OCI-LY1 (cell line): ENCODE measurements around the gene TCTN3.

Source experiments
- H2AFZ ChIP-seq: fragments of 200-600 bp; sonication (generic), shearing (Covaris generic); 2 replicates; pipeline ENCODE4 v1.6.0; 2014; ENCODE audit warnings: antibody characterized with exemption, mild to moderate bottlenecking, low read length
- H3F3A ChIP-seq: fragments of 200-600 bp; sonication (generic), shearing (Covaris generic); 2 replicates; pipeline ENCODE4 v1.6.0; 2014; ENCODE audit warnings: mild to moderate bottlenecking, antibody characterized with exemption, low read length, moderate library complexity; ENCODE audit not compliant: insufficient read depth
- H3K27ac ChIP-seq: fragments of 200-600 bp; sonication (generic); 2 replicates; pipeline ENCODE4 v1.5.1; 2014; ENCODE audit warnings: low read length, mixed run types, mild to moderate bottlenecking, low read depth; ENCODE audit not compliant: poor library complexity, severe bottlenecking
- H3K27me3 ChIP-seq: fragments of 200-600 bp; sonication (generic); 2 replicates; pipeline ENCODE4 v1.6.0; 2014; ENCODE audit warnings: antibody characterized with exemption, mild to moderate bottlenecking, low read length, moderate library complexity; ENCODE audit not compliant: insufficient read depth
- H3K36me3 ChIP-seq: fragments of 200-600 bp; sonication (generic); 2 replicates; pipeline ENCODE4 v1.6.1; 2014; ENCODE audit warnings: mild to moderate bottlenecking, antibody characterized with exemption, low read length, moderate library complexity, mixed read lengths; ENCODE audit not compliant: insufficient read depth
- H3K4me1 ChIP-seq: fragments of 200-600 bp; sonication (generic); 2 replicates; pipeline ENCODE4 v1.5.1; 2014; ENCODE audit warnings: mild to moderate bottlenecking, low read length, moderate library complexity; ENCODE audit not compliant: insufficient read depth, severe bottlenecking
- H3K4me2 ChIP-seq: fragments of 200-600 bp; sonication (generic), shearing (Covaris generic); 2 replicates; pipeline ENCODE4 v1.6.1; 2014; ENCODE audit warnings: low read length
- H3K4me3 ChIP-seq: fragments of 200-600 bp; sonication (generic); 2 replicates; pipeline ENCODE4 v1.5.1; 2014; ENCODE audit warnings: low read length, low read depth, mild to moderate bottlenecking, mixed read lengths; ENCODE audit not compliant: poor library complexity, severe bottlenecking
- H3K79me2 ChIP-seq: fragments of 200-600 bp; shearing (Covaris generic); 2 replicates; pipeline ENCODE4 v1.6.1; 2016; ENCODE audit warnings: mixed run types, low read length, mixed read lengths; ENCODE audit not compliant: insufficient read depth
- H3K9ac ChIP-seq: fragments of 200-600 bp; sonication (generic), shearing (Covaris generic); 2 replicates; pipeline ENCODE4 v1.6.1; 2014; ENCODE audit warnings: mild to moderate bottlenecking, low read length, mixed read lengths
- H3K9me2 ChIP-seq: fragments of 200-600 bp; sonication (generic), shearing (Covaris generic); 2 replicates; pipeline ENCODE4 v1.6.1; 2014; ENCODE audit warnings: low read depth, mild to moderate bottlenecking, low read length, mixed read lengths
- H3K9me3 ChIP-seq: fragments of 200-600 bp; shearing (Covaris generic); 2 replicates; pipeline ENCODE4 v1.6.1; 2014; ENCODE audit warnings: low read length, mixed read lengths
- H4K20me1 ChIP-seq: fragments of 200-600 bp; sonication (generic), shearing (Covaris generic); 2 replicates; pipeline ENCODE4 v1.6.0; 2016; ENCODE audit warnings: mild to moderate bottlenecking, low read length; ENCODE audit not compliant: insufficient read depth
- CTCF ChIP-seq: fragments of 200-600 bp; sonication (generic), shearing (Covaris generic); IDR thresholded peaks from 2 replicates; pipeline ENCODE4 v1.5.1; 2017; ENCODE audit warnings: mild to moderate bottlenecking, antibody characterized with exemption, low read length, moderate library complexity, mixed read lengths
- EZH2 ChIP-seq: fragments of 200-600 bp; sonication (generic), shearing (Covaris generic); IDR thresholded peaks from 2 replicates; pipeline ENCODE4 v1.8.0; 2017; ENCODE audit warnings: borderline replicate concordance, mixed run types, mild to moderate bottlenecking, antibody characterized with exemption, low read length, moderate library complexity, mixed read lengths

Gene TCTN3

GRCh38 chr10:95693668-95694534, at the start of gene TCTN3:
TCTN3 (minus strand) TSS chr10:95693927; CDS start chr10:95693899, 28 bp downstream.
- TF ChIP-seq CTCF = peak; percentile 80
- TF ChIP-seq EZH2 = no peak
- Histone ChIP-seq H3K4me1 (peaks cover 18% of the 10 kb centered on the region), H3K9me2 (no peaks in the 10 kb centered on the region), H4K20me1 (no peaks in the 10 kb centered on the region), H3K27ac (no peak within 1 kb of the TSS), H3K4me2 (peak within 1 kb of the TSS; percentile 89), H3K4me3 (peak within 1 kb of the TSS; percentile 98), H3K27me3 (no peaks in the 10 kb centered on the region), H3F3A (no peaks in the 10 kb centered on the region), H2AFZ (0 out of 2 replicates have a peak within 1 kb of the TSS, but pooled peaks have one; percentile 37), H3K9ac (peak within 1 kb of the TSS; percentile 92), H3K9me3 (no peaks in the 10 kb centered on the region), H3K36me3 (no peaks in the 10 kb centered on the region), H3K79me2 (no peaks in the 10 kb centered on the region)

- Histone ChIP-seq H3K9ac (no peak overlapping the region), H3K9me2 (no peaks in the 10 kb centered on the region), H4K20me1 (no peaks in the 10 kb centered on the region), H2AFZ (no peak overlapping the region), H3K79me2 (no peaks in the 10 kb centered on the region), H3F3A (no peaks in the 10 kb centered on the region), H3K9me3 (no peaks in the 10 kb centered on the region), H3K27ac (no peak overlapping the region), H3K4me2 (no peak overlapping the region), H3K36me3 (no peaks in the 10 kb centered on the region), H3K4me3 (no peak overlapping the region), H3K27me3 (no peaks in the 10 kb centered on the region), H3K4me1 (no peaks in the 10 kb centered on the region)
- TF ChIP-seq EZH2 = no peak
- no peak for TF ChIP-seq CTCF
Measured at GRCh38 chr10:95742962-95743535, 49.3 kb upstream of the TCTN3 start.

- no peak overlapping the region for H2AFZ ChIP-seq
- no peak overlapping the region for H3K4me2 ChIP-seq
- no peaks in the 10 kb centered on the region for H4K20me1 ChIP-seq
- H3K4me1 ChIP-seq = no peaks in the 10 kb centered on the region
- no peak overlapping the region for H3K27ac ChIP-seq
- no peak overlapping the region for H3K9ac ChIP-seq
- H3K27me3 ChIP-seq = no peaks in the 10 kb centered on the region
- no peaks in the 10 kb centered on the region for H3F3A ChIP-seq
- no peaks in the 10 kb centered on the region for H3K79me2 ChIP-seq
- no peaks in the 10 kb centered on the region for H3K9me3 ChIP-seq
- TF ChIP-seq EZH2 (no peak), CTCF (no peak)
- H3K9me2 ChIP-seq = no peaks in the 10 kb centered on the region
- H3K4me3 ChIP-seq = no peak overlapping the region
- no peaks in the 10 kb centered on the region for H3K36me3 ChIP-seq
Measured at GRCh38 chr10:95742485-95742884, 48.8 kb upstream of the TCTN3 start.
